T-helper 17 cell (primary cell): Measurements from ENCODE around the gene PLXNA4. TPM values are rescaled to one million over a fixed set of nuclear protein-coding genes. Genes with fewer than 3 reads are reported as not detected.
A peak's percentile ranks its signal among the peaks of the same experiment; 100 is the strongest.

Experiments used
- ATAC-seq: fragments of 150-1000 bp; cut with Tn5 transposase; 2 replicates; pipeline ENCODE4 v1.10.0; 2021; ENCODE audit warnings: mild to moderate bottlenecking, moderate library complexity
- DNase-seq, 3 donors: peaks; one replicate each; pipeline versions ENCODE4 v3.0.0 to v3.0.0-alpha.2; 2020 to 2021
- H3K9me3 ChIP-seq: one replicate; pipeline ENCODE4 v1.7.0; 2013; ENCODE audit warnings: low read length, mild to moderate bottlenecking; ENCODE audit not compliant: control insufficient read depth, poor library complexity, severe bottlenecking
- H3K27ac Mint-ChIP-seq: one replicate; pipeline ENCODE4 v1.8.0; 2022; ENCODE audit warnings: mild to moderate bottlenecking, moderate library complexity, mixed read lengths
- H3K27me3 Mint-ChIP-seq: one replicate; pipeline ENCODE4 v1.8.0; 2022; ENCODE audit warnings: mixed read lengths
- H3K36me3 Mint-ChIP-seq: one replicate; pipeline ENCODE4 v1.8.0; 2022; ENCODE audit warnings: low read depth, mixed read lengths
- H3K4me1 Mint-ChIP-seq: one replicate; pipeline ENCODE4 v1.8.0; 2022; ENCODE audit warnings: mild to moderate bottlenecking, mixed read lengths
- H3K4me3 Mint-ChIP-seq: one replicate; pipeline ENCODE4 v1.8.0; 2022; ENCODE audit warnings: mild to moderate bottlenecking, moderate library complexity, mixed read lengths
- total RNA-seq, 4 donors: library from RNA in 2 of 4; stranded (reverse) in 2 of 4; gene quantifications; one replicate each; pipeline ENCODE4 v1.2.3 and lab custom pipeline; 2022 to 2026

The PLXNA4 gene
- total RNA-seq, 2 donors from 2014 or later = 9.5 to 11.7 TPM

- DNase-seq = no peak
- Mint-ChIP-seq H3K27ac (no peak overlapping the region), H3K4me3 (no peak overlapping the region), H3K36me3 (no peaks in the 10 kb centered on the region), H3K27me3 (no peaks in the 10 kb centered on the region), H3K4me1 (peaks cover 4% of the 10 kb centered on the region)
- no peak for ATAC-seq
- H3K9me3 ChIP-seq = peaks cover 7% of the 10 kb centered on the region
Measured at GRCh38 chr7:132553031-132553430, 23.2 kb downstream of the PLXNA4 start.

GRCh38 chr7:132551886-132552285 lies 24.4 kb downstream of the PLXNA4 start:
- H3K9me3 ChIP-seq = peaks cover 7% of the 10 kb centered on the region
- no peak overlapping the region for H3K4me3 Mint-ChIP-seq
- DNase-seq (no peak), ATAC-seq (no peak)
- no peak overlapping the region for H3K27ac Mint-ChIP-seq
- H3K27me3 Mint-ChIP-seq = no peaks in the 10 kb centered on the region
- no peaks in the 10 kb centered on the region for H3K36me3 Mint-ChIP-seq
- H3K4me1 Mint-ChIP-seq = no peaks in the 10 kb centered on the region

GRCh38 chr7:132551439-132551838 lies 24.8 kb downstream of the PLXNA4 start:
- DNase-seq = no peak
- ATAC-seq = no peak
- peaks cover 7% of the 10 kb centered on the region for H3K9me3 ChIP-seq
- no peak overlapping the region for H3K4me3 Mint-ChIP-seq
- no peak overlapping the region for H3K27ac Mint-ChIP-seq
- no peaks in the 10 kb centered on the region for H3K4me1 Mint-ChIP-seq
- H3K27me3 Mint-ChIP-seq = no peaks in the 10 kb centered on the region
- H3K36me3 Mint-ChIP-seq = no peaks in the 10 kb centered on the region

- H3K4me3 Mint-ChIP-seq = no peak overlapping the region
- DNase-seq = no peak
- H3K27ac Mint-ChIP-seq = no peak overlapping the region
- peaks cover 2% of the 10 kb centered on the region for H3K36me3 Mint-ChIP-seq
- H3K27me3 Mint-ChIP-seq = no peaks in the 10 kb centered on the region
- no peak for ATAC-seq
- no peaks in the 10 kb centered on the region for H3K4me1 Mint-ChIP-seq
- peaks cover 7% of the 10 kb centered on the region for H3K9me3 ChIP-seq
Measured at GRCh38 chr7:132548489-132549078, 27.7 kb downstream of the PLXNA4 start.

- H3K9me3 ChIP-seq = peaks cover 7% of the 10 kb centered on the region
- ATAC-seq = no peak
- DNase-seq = no peak
- Mint-ChIP-seq H3K4me3 (no peak overlapping the region), H3K27me3 (no peaks in the 10 kb centered on the region), H3K36me3 (peaks cover 2% of the 10 kb centered on the region), H3K27ac (no peak overlapping the region), H3K4me1 (no peaks in the 10 kb centered on the region)
Measured at GRCh38 chr7:132547821-132548220, 28.4 kb downstream of the PLXNA4 start.

- no peak overlapping the region for H3K27ac Mint-ChIP-seq
- DNase-seq (no peak), ATAC-seq (no peak)
- peaks cover 6% of the 10 kb centered on the region for H3K9me3 ChIP-seq
- no peaks in the 10 kb centered on the region for H3K27me3 Mint-ChIP-seq
- no peaks in the 10 kb centered on the region for H3K4me1 Mint-ChIP-seq
- H3K4me3 Mint-ChIP-seq = no peak overlapping the region
- H3K36me3 Mint-ChIP-seq = peaks cover 2% of the 10 kb centered on the region
Measured at GRCh38 chr7:132546366-132547127, 29.7 kb downstream of the PLXNA4 start.

GRCh38 chr7:132545756-132546155 lies 30.5 kb downstream of the PLXNA4 start:
- no peak for ATAC-seq
- H3K36me3 Mint-ChIP-seq = peaks cover 2% of the 10 kb centered on the region
- peaks cover 1% of the 10 kb centered on the region for H3K9me3 ChIP-seq
- H3K4me3 Mint-ChIP-seq = no peak overlapping the region
- H3K4me1 Mint-ChIP-seq = no peaks in the 10 kb centered on the region
- H3K27ac Mint-ChIP-seq = no peak overlapping the region
- no peak for DNase-seq
- no peaks in the 10 kb centered on the region for H3K27me3 Mint-ChIP-seq

- no peak for DNase-seq
- no peaks in the 10 kb centered on the region for H3K27me3 Mint-ChIP-seq
- H3K4me1 Mint-ChIP-seq = no peaks in the 10 kb centered on the region
- H3K4me3 Mint-ChIP-seq = no peak overlapping the region
- H3K9me3 ChIP-seq = no peaks in the 10 kb centered on the region
- no peak overlapping the region for H3K27ac Mint-ChIP-seq
- no peak for ATAC-seq
- peaks cover 2% of the 10 kb centered on the region for H3K36me3 Mint-ChIP-seq
Measured at GRCh38 chr7:132544999-132545398, 31.3 kb downstream of the PLXNA4 start.

- no peak overlapping the region for H3K27ac Mint-ChIP-seq
- H3K9me3 ChIP-seq = no peaks in the 10 kb centered on the region
- H3K4me3 Mint-ChIP-seq = no peak overlapping the region
- DNase-seq = no peak
- no peaks in the 10 kb centered on the region for H3K27me3 Mint-ChIP-seq
- ATAC-seq = no peak
- H3K36me3 Mint-ChIP-seq = peaks cover 2% of the 10 kb centered on the region
- H3K4me1 Mint-ChIP-seq = peaks cover under 1% of the 10 kb centered on the region
Measured at GRCh38 chr7:132544025-132544424, 32.2 kb downstream of the PLXNA4 start.

- Mint-ChIP-seq H3K36me3 (peaks cover 2% of the 10 kb centered on the region), H3K27me3 (no peaks in the 10 kb centered on the region), H3K4me3 (no peak overlapping the region), H3K4me1 (peaks cover 5% of the 10 kb centered on the region), H3K27ac (no peak overlapping the region)
- no peak for ATAC-seq
- DNase-seq = no peak
- H3K9me3 ChIP-seq = no peaks in the 10 kb centered on the region
Measured at GRCh38 chr7:132542895-132543294, 33.4 kb downstream of the PLXNA4 start.

- H3K27me3 Mint-ChIP-seq = peaks cover 2% of the 10 kb centered on the region
- H3K9me3 ChIP-seq = no peaks in the 10 kb centered on the region
- peaks cover 2% of the 10 kb centered on the region for H3K36me3 Mint-ChIP-seq
- H3K4me3 Mint-ChIP-seq = no peak overlapping the region
- DNase-seq (no peak), ATAC-seq (no peak)
- no peak overlapping the region for H3K27ac Mint-ChIP-seq
- H3K4me1 Mint-ChIP-seq = peaks cover 5% of the 10 kb centered on the region
Measured at GRCh38 chr7:132541656-132542055, 34.6 kb downstream of the PLXNA4 start.

GRCh38 chr7:132537456-132538145 lies 38.7 kb downstream of the PLXNA4 start:
- H3K27me3 Mint-ChIP-seq = peaks cover 4% of the 10 kb centered on the region
- H3K4me3 Mint-ChIP-seq = no peak overlapping the region
- H3K36me3 Mint-ChIP-seq = no peaks in the 10 kb centered on the region
- ATAC-seq = no peak
- H3K27ac Mint-ChIP-seq = peak overlapping the region; percentile 72
- H3K9me3 ChIP-seq = no peaks in the 10 kb centered on the region
- no peak for DNase-seq
- peaks cover 6% of the 10 kb centered on the region for H3K4me1 Mint-ChIP-seq

GRCh38 chr7:132536654-132537395 lies 39.4 kb downstream of the PLXNA4 start:
- H3K9me3 ChIP-seq = no peaks in the 10 kb centered on the region
- no peak for DNase-seq
- no peak for ATAC-seq
- H3K27ac Mint-ChIP-seq = peak overlapping the region; percentile 72
- H3K36me3 Mint-ChIP-seq = no peaks in the 10 kb centered on the region
- peaks cover 4% of the 10 kb centered on the region for H3K27me3 Mint-ChIP-seq
- H3K4me3 Mint-ChIP-seq = no peak overlapping the region
- peaks cover 10% of the 10 kb centered on the region for H3K4me1 Mint-ChIP-seq
